Stimulated activated CD4-positive, alpha-beta T cell treated with anti-CD3 and anti-CD28 coated beads, Interleukin-4, amount 100 ng/mL, for 1 hour (primary cell): Measurements from ENCODE around the gene BTRC.
"Not testable (repeated sequence)": the region's sequence is repeated elsewhere in the genome, so short reads cannot be mapped to it uniquely, and the experiment has no call there.

ENCODE experiments used
- DNase-seq: peaks from one replicate; pipeline ENCODE4 v3.0.0-alpha.2; 2020

BTRC gene

DNA sequence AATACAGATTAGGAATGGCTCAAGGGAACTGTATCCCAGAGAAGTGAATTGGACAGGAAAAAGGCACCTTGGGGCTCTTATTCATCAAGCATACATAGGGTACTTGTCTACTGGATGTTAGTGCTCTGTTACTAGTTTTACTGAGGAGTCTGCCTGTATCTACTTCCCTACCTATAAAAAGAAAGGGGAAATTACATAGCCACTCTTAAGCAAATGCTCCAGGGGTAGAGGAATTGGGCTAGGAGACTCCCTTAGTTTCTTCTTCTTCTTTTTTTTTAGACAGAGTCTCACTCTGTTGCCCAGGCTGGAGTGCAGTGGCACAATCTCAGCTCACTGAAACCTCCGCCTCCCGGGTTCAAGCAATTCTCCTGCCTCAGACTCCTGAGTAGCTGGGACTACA, 239.4 kb downstream of the BTRC start:
- DNase-seq: not testable (repeated sequence)

DNA sequence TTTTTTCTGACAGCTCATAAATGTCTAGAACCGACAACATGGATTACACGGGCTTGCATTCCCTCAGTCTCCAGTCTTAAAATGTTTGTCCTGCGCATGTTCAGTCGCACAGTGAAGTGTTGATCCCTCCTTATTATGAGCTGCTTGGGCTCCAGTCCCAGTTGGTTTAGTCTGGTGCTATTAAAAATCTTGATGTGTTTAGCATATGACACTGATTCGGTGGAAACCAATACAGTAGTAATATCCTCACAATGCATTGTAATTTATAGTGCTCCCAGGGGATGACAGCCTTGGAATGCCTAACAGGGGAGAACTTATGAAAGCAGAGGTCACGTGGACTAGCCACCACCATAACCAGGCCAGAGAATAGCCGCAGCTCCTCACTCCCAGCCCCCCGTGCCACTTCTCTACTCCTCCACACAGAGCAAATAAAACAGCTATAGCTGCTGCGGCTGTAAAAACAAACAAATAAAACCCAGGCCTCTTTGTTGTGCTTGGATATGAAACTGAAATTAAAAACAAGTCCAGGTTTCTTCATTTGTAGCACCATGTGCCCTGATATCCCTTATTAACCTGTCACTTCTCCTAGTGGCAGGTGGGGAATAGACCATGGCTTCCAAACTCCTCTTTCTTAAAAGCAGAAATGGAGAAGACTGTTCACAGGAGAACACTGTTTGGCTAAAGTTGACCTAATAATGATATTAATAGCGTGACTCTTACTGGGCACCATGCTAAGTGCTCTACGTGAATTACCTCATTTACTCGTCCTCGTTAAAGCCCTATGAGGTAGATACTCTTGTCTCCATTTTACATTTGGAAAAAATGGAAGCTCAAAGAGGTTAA, 241.8 kb downstream of the BTRC start:
- DNase-seq: no peak

DNA sequence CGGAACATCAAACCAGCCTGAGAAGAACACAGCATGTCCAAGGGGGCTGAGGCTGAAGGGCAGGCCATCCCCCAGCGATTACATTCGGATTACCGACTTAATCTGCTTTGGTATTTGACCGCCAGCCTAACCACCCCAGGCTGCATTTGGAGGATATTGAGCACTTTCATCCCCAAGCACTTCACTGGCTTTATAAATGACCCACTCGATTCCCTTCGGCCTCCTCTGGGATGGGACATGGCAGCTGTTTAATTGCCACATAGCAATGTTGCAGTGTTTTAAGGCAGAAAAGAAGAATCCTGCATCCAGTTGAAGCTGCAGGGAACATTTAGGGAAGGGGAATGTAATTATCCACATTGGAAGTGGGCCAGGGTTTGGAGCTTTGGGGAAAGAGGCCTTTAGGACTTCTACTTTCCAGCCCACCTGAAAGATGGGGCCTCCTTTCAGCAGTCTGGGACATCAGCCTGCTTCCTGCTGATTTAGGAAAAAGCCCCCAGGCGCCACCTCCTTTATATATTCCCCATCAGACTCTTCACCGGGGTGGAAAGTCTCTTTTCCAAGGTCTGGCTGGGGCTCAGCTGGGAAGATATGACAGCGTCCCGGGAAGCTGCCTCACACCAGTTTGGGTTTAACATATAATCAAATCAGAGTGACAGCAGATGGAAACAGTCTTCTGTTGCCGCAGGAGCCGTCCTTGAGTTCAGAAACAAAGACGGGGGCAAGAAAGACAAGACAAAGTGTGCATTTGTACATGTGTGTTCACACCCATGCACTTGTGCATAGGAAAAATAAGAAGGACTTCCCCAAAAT, 243.3 kb downstream of the BTRC start:
- no peak for DNase-seq

DNA sequence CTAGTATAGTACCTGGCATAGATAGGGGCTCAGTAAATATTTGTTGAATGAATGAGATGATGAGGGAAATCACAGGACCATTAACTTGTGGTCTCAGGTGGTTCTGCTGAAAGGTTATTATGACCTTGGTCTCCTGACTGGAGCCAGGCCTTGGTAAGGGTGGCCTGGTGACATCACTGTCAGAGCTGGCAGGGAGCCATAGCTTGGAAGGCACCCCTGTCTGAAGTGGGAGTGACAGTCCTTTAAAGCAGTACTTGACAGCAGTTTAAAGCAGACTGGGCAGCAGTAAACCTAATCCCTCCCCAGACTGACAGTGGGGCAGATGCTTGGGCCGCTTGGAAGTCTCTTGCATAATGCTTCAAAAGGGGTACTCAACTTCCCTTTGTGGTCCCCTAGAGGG, 247.6 kb downstream of the BTRC start:
- no peak for DNase-seq

DNA sequence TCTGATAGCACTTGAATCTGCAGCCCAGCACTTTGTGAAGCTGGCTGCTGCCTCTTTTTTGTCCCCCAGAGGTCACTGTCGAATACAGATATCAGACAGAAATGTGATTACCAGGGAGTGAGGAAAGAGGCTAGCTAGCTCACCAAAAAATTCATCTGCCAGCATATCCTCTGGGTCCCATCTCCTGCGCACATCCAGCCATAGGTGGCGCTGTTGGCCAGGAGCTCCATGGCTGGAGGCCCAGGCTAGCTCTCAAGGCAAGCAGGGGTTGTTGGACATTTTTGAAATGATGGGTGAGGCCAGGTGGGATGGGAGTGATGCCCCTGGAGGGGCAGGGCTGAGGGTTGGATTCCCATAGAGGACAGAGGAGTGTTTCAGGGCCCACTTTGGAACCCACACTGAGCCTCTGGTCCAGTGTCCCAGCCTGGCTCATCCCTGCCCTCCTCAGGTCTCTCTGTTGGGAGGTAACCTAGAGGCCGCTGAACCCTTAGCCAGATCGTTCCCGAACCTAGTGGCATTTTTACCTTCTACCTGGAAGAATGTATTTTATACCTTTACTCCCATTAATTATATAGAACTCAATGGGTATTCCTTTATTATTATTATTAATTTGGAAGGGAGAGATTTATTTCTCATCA, 248.9 kb downstream of the BTRC start:
- DNase-seq: peak; percentile 73
